GM18858 (cell line): ENCODE results near the gene DNAAF8.
"Not testable (repeated sequence)": the region's sequence is repeated elsewhere in the genome, so short reads cannot be mapped to it uniquely, and the experiment has no call there.

ENCODE experiments used
- ATAC-seq: cut with Tn5 transposase; IDR thresholded peaks from one replicate; pipeline ENCODE4 v1.9.1; 2021; ENCODE audit not compliant: unreplicated experiment

Gene DNAAF8

DNA sequence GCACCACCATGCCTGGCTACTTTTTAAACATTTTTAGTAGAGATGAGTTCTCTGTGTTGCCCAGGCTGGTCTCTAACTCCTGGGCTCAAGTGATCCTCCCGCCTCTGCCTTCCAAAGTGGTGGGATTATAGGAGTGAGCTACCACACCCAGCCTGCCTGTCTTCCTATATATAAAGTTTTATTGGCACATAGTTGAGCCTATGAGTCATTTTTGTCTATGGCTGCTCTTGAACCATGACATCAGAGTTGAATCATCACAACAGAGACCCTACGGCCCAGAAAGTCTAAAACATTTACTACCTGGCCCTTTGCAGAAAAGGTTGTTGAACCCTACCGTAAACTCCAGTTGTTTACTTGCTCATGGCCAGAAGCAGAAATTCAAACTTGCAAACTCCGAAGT, 45.9 kb downstream of the DNAAF8 start:
- no peak for ATAC-seq

DNA sequence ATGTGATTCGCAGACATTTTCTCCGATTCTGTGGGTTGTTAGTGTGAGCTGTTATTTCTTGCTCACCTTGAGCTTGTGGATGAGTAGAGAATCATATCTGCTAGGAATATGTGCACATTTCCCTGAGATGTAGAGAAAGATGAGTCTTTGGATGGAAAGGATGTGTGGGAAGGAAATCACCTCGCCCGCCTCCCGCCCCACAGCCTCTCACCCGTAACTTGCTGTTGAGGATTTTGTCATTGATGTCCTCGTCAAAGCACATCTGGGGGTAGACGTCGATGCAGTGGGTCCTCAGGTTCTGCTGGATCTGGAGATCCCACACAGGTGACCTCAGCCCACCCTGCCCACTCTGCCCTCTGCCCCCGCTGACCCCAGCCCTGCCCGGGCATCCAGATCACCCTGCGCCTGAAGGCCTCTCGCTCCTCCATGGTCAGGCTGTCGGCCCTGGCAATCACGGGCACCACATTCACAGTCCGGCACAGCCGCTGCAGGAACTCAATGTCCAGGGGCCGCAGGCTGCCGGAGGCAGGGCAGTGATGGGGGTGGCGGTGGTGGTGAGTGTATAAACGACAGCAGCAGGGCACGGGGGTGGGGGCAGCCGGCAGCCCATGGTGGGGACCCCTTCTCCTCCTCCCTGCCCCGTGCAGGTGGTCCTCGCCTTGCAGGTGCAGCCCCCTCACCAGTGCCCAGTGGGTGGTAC, 49.1 kb downstream of the DNAAF8 start:
- ATAC-seq, result no peak

DNA sequence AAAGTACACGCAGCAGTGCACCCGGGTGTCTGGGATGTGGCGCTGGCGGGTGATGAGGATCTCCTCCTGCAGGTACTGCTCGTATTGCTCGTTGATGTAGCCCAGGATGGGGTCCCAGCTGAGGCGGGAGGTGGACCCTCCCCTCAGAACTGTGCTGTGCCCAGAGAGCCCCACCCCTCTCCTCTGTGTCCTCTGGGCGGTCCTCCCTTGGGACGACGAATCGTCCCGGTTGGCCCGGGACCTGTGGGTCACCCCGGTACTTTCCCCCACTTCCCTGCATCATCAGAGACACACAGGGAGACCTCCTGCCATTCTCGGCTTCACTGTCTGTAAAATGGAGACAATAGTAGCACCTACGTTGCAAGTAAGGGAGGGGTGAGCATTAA, 49.6 kb downstream of the DNAAF8 start:
- no peak for ATAC-seq

DNA sequence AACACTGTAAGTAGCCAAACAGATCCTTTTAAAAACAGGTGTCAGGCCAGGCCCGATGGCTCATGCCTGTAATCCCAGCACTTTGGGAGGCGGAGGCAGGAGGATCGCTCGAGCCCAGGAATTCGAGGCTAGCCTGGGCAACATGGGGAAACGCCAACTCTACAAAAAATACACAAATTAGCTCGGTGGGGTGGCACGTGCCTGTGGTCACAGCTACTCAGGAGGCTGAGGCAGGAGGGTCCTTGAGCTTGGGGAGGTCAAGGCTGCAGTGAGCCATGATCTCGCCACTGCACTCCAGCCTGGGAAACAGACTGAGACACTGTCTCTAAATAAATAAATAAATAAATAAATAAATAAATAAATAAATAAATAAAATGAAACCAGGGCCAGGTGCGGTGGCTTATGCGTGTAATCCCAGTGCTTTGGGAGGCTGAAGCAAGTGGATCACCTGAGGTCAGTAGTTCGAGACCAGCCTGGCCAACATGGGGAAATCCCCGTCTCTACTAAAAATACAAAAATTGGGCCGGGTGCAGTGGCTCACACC, 50.2 kb downstream of the DNAAF8 start:
- not testable (repeated sequence) for ATAC-seq

DNA sequence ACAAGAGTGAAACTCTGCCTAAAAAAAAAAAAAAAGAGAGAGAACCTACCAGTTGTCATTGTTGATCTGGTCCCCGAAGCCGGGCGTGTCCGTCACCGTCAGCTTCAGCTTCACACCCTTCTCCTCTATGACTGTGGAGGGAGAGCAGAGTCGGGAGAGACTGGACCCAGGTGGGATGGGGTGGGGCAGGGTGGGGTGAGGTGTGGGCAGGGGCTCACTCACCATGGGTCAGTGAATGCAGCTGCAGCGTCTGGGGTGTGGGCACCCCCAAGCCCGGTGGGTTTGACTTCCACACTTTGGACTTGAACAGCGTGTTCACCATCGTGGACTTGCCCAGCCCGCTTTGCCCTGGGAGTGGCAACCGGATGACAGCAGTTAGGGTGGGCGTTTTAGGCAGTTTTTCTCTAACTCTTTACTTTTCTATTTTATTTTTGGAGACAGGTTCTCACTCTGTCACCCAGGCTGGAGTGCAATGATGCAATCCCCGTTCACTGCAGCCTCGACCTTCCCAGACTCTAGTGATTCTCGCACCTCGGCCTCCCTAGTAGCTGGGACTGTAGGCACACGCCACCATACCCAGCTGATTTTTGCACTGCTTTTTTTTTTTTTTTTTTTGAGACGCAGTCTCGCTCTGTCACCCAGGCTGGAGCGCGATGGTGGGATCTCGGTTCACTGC, 51.6 kb downstream of the DNAAF8 start:
- no peak for ATAC-seq

DNA sequence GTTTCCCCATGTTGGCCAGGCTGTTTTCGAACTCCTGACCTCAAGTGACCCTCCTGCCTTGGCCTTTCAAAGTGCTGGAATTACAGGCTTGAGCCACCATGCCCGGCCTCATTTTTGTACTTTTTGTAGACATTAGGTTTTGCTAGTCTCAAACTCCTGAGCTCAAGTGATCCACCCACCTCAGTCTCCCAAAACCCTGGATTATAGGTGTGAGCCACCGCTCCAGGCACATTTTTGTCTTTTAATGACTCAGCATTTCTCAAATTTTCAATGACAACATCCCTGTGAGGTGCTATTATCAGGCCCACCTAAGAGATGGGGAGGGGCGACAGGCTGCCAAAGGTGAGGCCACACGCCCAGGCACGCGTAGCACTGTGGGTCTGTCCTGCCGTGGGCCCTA, 52.7 kb downstream of the DNAAF8 start:
- ATAC-seq, result no peak

DNA sequence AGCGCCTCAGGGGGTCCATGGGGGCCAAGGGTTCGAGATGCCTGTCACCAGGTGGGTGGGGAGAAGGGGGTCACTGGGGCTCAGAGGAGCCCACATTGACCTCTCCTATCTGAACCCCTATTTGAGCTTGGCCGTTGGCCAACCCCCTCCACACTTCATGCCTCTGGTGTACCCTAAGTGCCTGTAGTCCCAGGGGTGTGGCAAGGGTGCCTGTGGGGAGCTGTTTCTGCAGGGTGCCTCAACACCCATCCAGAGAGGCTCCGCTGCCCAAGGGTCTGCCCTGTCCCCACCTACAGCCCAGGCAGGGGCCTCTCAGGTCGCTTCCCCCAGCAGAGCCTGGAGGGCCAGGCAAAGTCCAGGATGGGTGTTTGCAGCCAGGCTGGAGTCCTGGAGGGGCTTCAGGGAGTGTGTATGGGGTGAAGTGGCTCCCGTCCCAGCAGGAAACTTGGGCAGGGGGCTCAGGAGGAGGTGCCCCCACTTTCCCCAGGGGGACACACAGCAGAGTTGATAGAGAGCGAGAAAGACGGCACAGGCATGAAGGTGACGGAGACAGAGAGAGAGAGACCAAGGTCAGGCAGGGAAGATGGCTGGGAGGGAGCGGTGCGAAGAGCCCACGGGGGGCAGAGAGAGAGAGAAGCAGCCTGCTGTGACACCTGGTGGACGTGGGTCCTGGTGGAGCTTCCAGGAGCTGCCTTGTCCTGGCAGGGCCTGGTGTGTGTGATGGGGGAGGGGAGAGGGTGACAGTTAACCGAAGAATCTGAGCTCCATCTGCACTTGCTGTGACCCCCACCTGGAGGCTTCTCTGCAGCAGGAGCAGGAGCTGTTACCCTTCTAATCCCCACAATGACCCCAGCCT, 53.5 kb downstream of the DNAAF8 start, which contains the start of gene SEPTIN12:
Gene SEPTIN12 (minus strand): TSS at position 719 of the 856 bp plus-strand sequence. CDS start 700 bp downstream, at position 19.
- ATAC-seq, result no peak

DNA sequence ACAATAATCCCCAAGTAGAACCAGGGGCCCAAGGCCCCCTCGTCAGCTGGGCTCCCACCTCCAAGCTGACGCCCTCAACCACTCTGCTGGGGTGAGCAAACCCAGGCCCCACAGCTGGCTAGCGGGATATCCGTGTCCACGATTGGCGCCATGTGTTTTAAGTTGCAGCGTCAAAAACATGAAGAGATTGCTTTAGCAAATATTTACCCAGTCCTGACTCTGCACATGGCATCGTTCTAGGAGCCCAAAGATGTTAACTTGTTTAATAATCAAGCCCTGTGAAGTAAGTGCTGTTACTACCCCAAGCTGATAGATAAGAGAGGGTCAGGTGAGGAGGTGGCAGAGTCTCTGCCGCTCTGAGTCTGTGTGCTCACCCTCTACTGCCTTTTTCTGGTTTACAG, 54.2 kb downstream of the DNAAF8 start:
- no peak for ATAC-seq

DNA sequence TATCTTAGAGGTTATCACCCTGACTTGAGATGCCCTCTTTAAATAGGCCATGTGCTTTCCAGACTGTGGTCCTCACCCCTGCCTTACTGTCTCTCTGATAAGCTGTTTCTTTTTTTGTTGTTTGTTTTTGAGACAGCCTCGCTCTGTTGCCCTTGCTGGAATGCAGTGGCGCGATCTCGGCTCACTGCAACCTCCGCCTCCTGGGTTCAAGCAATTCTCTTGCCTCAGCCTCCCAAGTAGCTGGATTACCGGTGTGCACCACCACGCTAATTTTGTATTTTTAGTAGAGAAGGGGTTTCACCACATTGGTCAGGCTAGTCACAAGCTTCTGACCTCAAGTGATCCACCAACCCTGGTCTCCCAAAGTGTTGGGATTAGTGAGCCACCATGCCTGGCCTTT, 54.6 kb downstream of the DNAAF8 start:
- no peak for ATAC-seq

DNA sequence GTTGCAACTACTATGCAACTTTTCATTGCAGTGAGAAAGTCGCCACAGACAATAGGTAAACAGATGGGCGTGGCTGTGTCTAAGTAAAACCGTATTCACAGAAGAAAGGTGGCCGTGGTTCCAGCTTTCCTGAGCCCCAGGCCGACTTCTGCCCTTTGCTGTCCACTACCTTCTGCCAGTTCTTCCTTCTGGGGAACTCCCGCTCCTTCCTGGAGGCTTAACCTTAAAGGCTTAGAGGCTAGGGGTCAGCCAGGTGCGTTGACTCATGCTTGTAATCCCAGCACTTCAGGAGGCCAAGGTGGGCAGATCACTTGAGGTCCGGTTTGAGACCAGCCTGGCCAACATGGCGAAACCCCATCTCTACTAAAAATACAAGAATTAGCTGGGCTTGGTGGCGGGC, 55.9 kb downstream of the DNAAF8 start:
- ATAC-seq, result no peak

DNA sequence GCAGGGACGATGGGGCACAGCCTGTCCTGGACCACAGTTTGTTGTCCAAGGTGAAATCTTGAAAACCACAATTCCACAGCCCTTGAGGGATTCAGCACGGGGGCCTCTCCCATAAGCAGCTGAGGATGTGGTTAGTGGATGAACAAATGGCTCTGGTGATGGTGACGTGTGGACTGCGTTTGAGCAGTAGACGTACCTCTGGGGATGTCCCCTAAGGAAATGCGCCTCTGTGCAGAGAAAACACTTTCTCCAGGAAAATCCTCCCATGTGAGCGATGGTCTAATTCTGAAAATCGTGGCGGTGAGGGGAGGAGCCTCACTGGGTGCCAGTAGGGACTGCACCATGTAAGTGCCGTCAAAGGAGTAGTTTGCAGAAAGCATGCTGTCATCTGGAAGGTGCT, 56.5 kb downstream of the DNAAF8 start:
- no peak for ATAC-seq

DNA sequence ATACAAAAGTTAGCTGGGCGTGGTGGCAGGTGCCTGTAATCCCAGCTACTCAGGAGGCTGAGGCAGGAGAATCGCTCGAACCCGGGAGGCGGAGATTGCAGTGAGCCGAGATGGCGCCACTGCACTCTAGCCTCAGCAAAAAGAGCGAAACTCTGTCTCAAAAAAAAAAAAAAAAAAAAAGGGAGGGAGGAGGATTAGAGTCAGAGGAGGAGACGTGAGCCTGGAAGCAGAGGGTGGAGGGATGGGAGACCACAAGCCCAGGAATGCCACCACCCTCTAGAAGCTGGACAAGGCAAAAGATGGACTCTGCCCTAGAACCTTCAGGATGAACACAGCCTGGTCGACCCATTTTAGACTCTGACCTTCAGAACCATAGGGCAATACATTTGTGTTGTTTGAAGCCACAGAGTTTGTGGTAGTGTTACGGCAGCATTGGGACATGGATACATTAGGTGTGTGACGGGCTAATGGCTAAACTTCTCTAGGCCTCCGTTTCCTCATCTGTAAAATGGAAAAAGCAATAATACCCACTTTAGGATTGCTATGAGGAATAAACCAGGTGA, 58.7 kb downstream of the DNAAF8 start:
- ATAC-seq, result no peak

DNA sequence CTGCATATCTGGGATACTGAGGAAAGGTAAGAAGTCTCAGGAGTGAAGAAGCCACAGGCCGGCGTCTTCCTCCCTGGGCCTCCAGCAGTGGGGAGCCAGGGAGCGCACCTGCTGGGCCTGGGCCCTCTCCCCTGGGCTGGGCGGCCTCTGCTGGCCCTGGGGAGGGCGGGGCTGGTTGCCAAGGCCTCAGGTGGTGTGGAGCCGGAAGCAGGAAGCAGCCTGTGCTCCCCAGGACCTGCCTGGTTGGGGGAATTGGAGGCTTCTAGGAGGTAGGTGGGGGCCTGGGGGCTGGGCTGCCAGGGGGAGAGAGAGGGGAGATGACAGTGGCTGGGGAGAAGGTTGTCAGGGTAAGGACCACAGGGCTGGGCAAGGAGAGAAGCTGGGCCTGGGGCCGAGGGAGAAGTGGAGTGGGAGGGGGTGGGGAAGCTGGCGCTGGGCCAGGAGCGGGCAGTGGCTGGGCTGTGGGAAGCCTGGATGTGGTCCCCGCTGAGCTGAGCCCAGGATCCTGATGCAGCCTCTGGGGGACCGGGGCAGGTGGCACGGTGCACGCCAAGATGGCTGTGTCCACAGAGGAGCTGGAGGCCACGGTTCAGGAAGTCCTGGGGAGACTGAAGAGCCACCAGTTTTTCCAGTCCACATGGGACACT, 61.0 kb downstream of the DNAAF8 start, which contains the start of gene SMIM22:
Gene SMIM22 (plus strand): TSS at position 189 of the 647 bp plus-strand sequence. CDS start 366 bp downstream, at position 555.
- ATAC-seq, result no peak

DNA sequence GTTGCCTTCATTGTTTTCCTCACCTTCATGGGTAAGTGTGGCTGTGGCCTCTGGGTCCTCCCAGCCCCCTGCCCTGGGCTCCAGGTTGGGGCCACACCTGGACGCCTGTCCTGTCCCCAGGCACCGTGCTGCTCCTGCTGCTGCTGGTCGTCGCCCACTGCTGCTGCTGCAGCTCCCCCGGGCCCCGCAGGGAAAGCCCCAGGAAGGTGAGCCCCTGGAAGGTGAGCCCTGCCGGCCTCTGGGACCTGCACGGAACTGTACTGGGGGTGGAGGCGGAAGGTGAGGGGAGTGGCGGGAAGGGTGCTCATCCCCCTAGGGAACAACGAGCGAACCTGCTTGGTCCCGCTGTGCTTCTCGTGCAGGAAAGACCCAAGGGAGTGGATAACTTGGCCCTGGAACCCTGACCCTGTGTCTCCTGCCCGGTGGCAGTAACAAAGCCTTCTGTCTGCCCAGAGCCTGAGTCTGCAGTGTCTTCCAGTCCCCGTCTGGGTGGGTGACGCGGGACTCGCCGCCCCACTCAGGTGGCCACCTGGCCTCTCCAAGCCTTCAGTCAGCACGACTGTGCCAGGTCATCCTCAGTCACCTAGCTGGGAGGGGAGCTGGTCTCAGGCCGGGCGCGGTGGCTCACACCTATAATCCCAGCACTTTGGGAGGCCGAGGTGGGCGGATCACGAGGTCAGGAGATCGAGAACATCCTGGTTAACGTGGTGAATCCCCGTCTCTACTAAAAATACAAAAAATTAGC, 61.7 kb downstream of the DNAAF8 start:
- ATAC-seq, result no peak

DNA sequence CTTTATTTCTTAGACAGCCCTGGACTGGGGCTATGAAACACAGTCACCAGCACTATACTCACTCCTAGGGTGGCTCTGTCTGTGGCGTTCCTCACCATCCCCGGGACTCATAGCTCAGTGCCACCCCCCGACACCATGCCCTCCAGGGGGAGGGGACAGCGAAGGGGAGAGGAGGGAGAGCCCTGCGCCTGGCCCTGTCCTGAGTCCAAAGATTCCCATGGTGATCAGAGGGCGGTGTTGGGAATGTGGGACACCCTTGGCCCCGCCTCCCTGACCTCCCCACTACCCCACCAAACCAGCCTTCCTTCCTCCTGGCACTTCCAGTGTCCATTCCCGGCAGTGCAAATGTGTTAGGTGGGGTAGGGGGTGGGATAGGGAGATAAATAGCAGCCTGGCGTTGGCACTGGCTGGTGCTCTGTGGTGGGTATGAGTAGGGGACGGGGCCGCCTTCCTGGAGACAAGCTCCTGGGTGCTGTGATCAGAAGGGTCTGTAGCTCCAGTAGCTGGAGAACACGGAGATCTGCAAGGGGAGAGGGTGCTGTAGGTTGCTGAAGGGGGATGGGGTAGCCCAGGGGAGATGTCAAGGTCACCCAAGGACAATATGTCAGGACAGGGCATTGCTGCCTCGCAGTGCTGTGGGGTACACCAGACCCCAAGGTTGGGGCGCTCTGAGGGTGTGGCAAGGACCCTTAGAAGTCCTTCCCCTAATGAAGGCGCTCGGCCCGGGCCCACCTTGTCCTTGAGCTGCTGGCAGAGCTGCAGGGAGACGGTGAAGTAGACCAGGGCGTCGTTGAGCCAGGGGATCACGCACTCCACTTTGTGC, 62.9 kb downstream of the DNAAF8 start:
- no peak for ATAC-seq

DNA sequence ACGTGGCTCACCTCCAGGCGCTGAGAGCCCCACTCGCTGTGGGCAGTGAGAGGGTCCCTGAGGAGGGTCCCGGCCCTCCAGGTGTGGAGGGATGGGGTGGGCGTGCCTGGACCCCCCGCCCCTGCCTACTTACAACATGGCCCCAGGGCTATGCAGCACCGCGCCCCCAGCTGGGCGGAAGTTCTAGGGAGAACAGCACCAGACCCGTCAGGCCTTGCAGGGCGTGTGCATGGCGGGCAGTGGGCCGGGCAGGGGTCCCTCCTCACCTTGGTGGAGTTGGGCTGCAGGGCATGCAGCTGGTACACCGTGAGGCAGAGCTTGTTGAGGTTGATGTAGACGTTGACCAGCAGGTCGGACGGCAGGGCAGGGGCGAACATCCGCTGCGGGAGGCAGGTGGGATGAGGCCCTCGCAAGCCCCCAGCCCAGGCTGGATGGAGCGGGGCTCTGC, 63.5 kb downstream of the DNAAF8 start:
- ATAC-seq, result no peak

DNA sequence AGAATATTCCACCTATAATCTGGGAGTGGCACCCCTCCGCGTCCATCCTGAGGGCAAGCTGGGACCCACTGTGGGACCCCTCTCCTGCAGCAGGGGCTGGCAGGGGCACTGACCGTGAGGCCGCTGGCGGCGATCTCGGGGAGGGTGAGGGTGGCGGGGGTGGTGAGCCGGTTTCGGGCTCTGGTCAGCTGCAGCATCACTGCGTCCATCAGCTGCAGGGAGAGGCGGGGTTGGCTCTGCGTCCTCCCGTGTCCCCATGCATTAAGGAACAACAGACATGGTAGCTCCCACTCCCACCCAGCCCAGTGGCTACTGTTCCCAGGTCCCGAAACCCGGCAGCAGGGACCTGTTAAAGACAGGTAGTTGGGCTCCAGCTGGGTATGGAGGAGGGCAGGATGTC, 64.1 kb downstream of the DNAAF8 start:
- ATAC-seq, result no peak
